Stimulated activated CD4-positive, alpha-beta T cell treated with anti-CD3 and anti-CD28 coated beads, Interleukin-2, amount 100 ng/mL, for 24 hours (primary cell): ENCODE data around the gene PCDHA1.

Source experiments
- DNase-seq, 2 donors: peaks; one replicate each; pipeline ENCODE4 v3.0.0-alpha.2; 2020

PCDHA1 gene

GRCh38 chr5:140996060-140996459 is 210.1 kb downstream of the PCDHA1 start:
- no peak for DNase-seq

GRCh38 chr5:140998921-140999410 is 213.0 kb downstream of the PCDHA1 start:
- no peak for DNase-seq

- no peak for DNase-seq
Observed at GRCh38 chr5:141001446-141001843, 215.5 kb downstream of the PCDHA1 start.

GRCh38 chr5:141001844-141002604 is 216.1 kb downstream of the PCDHA1 start:
- no peak for DNase-seq

GRCh38 chr5:141002605-141002965 is 216.6 kb downstream of the PCDHA1 start:
- no peak for DNase-seq

- DNase-seq: no peak
Observed at GRCh38 chr5:141003031-141003430, 217.1 kb downstream of the PCDHA1 start.

- no peak for DNase-seq
Observed at GRCh38 chr5:141003791-141004611, 218.1 kb downstream of the PCDHA1 start.

- DNase-seq: no peak
Observed at GRCh38 chr5:141007791-141008190, 221.9 kb downstream of the PCDHA1 start.

- no peak for DNase-seq
Observed at GRCh38 chr5:141010047-141010793, 224.3 kb downstream of the PCDHA1 start.

GRCh38 chr5:141017943-141018342 is 232.0 kb downstream of the PCDHA1 start:
- DNase-seq: no peak

- DNase-seq: no peak
Observed at GRCh38 chr5:141022384-141022783, 236.4 kb downstream of the PCDHA1 start.

GRCh38 chr5:141031006-141031405 is 245.1 kb downstream of the PCDHA1 start:
- no peak for DNase-seq

GRCh38 chr5:141032626-141033025 is 246.7 kb downstream of the PCDHA1 start:
- no peak for DNase-seq

GRCh38 chr5:141039061-141039460 is 253.1 kb downstream of the PCDHA1 start:
- no peak for DNase-seq

- DNase-seq: no peak
Observed at GRCh38 chr5:141039517-141039916, 253.6 kb downstream of the PCDHA1 start.

- no peak for DNase-seq
Observed at GRCh38 chr5:141040093-141040770, 254.3 kb downstream of the PCDHA1 start.

GRCh38 chr5:141040771-141041426 is 255.0 kb downstream of the PCDHA1 start:
- DNase-seq: peak; percentile 68 to 78

- DNase-seq: no peak
Observed at GRCh38 chr5:141041427-141041785, 255.5 kb downstream of the PCDHA1 start.

- DNase-seq: no peak
Observed at GRCh38 chr5:141042555-141042954, 256.6 kb downstream of the PCDHA1 start.

- no peak for DNase-seq
Observed at GRCh38 chr5:141050622-141051520, 264.9 kb downstream of the PCDHA1 start, which contains the start of gene PCDHB1. Gene PCDHB1, plus strand, starts transcription at chr5:141051374. Its CDS starts 97 bp downstream, at chr5:141051471.

GRCh38 chr5:141051521-141051866 is 265.6 kb downstream of the PCDHA1 start:
- no peak for DNase-seq
